ENCODE measurements around the gene KLK6. TPM values are rescaled to one million over a fixed set of nuclear protein-coding genes. Genes with fewer than 3 reads are reported as not detected.
"Not testable (repeated sequence)": the region's sequence is repeated elsewhere in the genome, so short reads cannot be mapped to it uniquely, and the experiment has no call there.

KLK6 gene
- polyA plus RNA-seq, 1 donor = 28.0 TPM

DNA sequence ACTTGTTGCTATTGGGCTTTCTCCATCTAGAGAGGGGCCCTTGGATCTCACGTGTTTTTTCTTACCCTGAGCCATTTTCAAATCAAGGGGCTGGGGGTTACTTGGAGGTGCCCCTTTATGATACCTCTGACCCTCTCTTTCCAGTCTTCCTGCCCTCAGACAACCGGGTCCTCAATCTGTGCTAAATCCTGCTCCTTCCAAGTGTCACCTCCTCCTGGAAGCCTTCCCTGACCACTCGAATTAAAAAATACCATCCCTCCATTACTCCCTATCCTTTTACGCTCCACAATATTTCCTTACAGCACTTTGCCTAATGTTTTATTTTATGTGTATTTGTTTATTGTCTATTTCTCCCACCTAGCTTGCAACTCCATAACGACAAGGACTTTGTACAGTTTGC, 28.7 kb upstream of the KLK6 start:
- no peak for DNase-seq

DNA sequence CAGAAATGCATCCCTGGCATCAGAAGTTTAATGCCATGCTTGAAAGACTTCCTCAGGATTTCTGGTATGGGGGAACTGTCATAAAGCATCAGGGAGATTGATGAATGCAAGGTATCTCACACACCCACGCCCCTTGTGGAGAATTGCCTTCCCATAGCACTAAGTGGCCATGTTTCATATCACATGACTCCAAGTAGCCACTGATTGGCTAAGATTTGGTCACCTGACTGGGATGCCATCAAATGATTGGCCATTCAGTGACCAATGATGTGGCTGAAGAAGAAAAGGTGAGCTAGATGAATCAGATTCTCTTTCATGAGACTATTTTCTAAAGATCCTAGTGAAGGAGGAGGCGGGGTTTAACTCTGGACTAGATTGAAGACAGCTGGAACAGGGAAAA, 24.7 kb upstream of the KLK6 start:
- DNase-seq = no peak

- DNase-seq = no peak
Observed at GRCh38 chr19:50992666-50993035, 23.3 kb upstream of the KLK6 start.

GRCh38 chr19:50984416-50984815, 15.0 kb upstream of the KLK6 start:
- DNase-seq = not testable (repeated sequence)

DNA sequence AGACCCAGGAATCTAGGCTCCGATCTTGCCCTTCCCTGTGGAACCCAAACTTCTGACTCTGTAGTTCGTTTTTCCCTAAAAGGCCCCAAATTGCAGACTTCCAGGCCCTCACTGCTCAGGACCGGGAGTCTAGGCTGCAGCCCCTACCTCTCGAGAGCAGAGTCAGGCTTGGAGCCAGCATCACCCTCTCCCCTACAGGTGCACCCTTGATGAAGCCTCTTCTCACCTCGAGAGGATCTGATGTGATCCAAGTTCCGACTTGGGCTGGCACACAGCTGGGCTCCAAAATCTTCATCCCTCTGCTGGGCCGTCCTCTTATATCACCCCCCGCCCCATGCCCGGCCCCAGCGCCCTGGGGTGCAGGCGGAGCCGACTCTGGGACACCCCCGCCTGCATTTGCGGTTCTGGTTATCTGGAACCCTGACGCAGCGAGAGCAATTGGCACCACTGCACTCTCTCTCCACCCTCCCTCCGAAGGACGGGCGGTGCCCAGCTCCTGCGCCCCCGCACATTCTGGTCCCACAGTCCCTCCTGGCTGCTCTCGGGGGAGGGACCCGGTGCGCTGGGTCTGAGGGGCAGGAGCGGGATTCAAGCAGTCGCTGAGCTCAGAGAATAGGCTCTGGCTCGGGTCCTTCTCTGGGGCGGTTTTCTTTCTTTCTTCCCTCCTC, 14.4 kb upstream of the KLK6 start, which contains the start of gene KLK7:
TSS of gene KLK7 (minus strand) at position 293 of the 668 bp plus-strand sequence. CDS start 1,518 bp downstream, outside the sequence.
- no peak for DNase-seq

GRCh38 chr19:50982186-50982585, 12.8 kb upstream of the KLK6 start:
- no peak for DNase-seq

DNA sequence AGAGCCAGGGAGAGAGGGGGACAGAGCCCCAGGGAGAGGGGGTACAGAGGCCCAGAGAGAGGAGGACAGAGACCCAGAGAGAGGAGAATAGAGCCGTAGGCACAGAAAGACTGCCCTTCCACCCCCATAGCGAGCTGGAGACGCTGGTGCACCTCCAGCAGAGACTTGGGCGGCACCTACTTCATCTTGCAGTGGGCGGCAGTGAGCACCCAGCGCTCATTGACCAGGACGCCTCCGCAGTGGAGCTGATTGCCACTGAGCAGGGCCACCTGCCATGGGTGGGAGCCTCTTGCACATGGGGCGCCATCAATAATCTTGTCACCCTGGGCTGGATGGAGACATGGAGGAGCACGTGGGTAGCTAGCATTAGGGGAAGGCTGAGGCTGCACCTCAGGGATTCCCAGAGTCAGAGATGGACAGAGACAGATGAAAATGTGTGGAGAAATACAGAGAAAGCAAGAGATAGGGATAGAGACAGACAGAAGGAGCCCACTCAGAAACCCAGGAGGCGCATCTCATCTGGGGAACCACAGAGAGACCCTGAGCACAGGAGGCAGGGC, 12.3 kb upstream of the KLK6 start:
- no peak for DNase-seq

DNA sequence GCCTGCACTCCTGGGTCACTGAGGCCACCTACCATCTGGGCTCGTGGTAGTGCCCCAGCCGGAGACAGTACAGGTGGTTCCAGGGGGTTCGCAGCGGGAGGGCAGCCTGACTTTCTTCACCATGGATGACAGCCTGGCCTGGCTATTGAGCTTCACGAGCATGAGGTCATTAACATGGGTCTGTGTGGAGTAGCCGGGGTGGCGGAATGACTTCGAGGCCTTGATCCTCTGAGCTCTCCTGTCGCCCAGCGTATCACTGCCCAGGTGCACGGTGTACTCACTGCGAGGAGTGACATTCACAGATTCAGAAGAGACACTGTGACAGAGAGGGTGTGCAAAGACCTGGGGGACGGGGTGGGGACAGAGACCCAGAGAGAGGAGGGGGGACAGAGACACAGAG, 10.8 kb upstream of the KLK6 start:
- no peak for DNase-seq

DNA sequence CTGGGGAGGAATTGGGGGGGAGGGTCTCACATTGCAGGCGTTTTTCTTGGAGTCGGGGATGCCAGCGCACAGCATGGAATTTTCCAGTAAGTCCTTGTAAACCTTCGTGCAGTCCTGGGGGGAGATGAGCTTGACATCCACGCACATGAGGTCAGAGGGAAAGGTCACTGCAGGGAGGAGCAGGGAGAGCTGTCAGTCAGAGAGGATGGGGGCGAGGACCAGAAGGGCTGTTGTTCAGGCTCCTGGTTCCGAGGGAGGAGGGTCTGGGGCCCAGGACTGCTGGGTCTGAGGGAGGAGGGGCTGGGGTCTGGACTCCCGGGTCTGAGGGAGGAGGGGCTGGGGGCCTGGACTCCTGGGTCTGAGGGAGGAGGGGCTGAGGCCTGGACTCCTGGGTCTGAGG, 10.4 kb upstream of the KLK6 start:
- DNase-seq = no peak

GRCh38 chr19:50978772-50979390, 9.5 kb upstream of the KLK6 start:
- DNase-seq = no peak

GRCh38 chr19:50977626-50978025, 8.2 kb upstream of the KLK6 start:
- no peak for DNase-seq

- DNase-seq = no peak
Observed at GRCh38 chr19:50975766-50976165, 6.4 kb upstream of the KLK6 start.

GRCh38 chr19:50974702-50975556, 5.5 kb upstream of the KLK6 start:
- no peak for DNase-seq

- DNase-seq = no peak
Observed at GRCh38 chr19:50972795-50973376, 3.5 kb upstream of the KLK6 start.

DNA sequence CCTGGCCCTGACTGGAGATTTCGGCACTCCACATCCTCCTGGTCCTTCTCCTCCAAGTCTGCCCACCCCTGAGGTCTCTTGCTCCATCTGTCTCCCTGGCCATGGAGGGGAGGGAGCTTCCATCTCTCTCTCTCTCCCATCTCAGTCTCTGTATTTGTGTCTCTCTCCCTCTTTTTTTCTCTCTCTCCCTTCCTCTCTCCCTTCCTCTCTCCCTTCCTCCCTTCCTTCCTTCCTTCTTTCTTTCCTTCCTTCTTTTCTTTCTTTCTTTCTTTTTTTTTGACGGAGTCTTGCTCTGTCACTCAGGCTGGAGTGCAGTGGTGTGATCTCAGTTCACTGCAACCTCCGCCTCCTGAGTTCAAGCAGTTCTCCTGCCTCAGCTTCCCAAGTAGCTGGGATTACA, 419 bp upstream of the KLK6 start:
- not testable (repeated sequence) for DNase-seq

DNA sequence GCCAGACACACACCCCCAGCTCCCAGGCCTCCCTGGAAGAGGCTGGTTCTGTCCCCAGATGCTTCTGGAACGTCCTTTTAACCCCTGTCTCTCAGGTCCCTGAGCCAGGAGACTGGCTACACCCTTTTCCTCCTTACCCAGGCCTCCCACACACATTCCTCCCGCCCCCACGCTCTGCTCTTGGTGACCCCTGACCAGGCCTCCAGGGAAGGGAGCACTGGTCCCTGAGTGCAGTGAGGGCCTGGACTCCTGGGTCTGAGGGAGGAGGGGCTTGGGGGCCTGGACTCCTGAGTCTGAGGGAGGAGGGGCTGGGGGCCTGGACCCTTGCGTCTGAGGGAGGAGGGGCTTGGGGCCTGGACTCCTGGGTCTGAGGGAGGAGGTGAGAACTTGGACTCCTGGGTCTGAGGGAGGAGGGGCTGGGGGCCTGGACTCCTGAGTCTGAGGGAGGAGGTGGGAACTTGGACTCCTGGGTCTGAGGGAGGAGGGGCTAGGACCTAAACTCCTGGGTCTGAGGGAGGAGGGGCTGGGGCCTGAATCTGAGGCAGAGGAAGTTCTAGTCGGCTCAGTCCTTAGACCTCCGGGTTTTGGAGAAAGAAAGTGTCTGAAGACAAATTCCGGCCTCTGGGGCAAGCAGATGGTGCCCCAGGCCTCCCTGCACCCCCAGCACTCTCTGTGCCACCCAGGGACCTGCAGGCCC, 527 bp downstream of the KLK6 start:
- peak; percentile 71 for DNase-seq

GRCh38 chr19:50967929-50968715, 1.3 kb downstream of the KLK6 start:
- no peak for DNase-seq

GRCh38 chr19:50964266-50964665, 5.1 kb downstream of the KLK6 start:
- DNase-seq = no peak

- DNase-seq = no peak
Observed at GRCh38 chr19:50963381-50963780, 6.0 kb downstream of the KLK6 start.

DNA sequence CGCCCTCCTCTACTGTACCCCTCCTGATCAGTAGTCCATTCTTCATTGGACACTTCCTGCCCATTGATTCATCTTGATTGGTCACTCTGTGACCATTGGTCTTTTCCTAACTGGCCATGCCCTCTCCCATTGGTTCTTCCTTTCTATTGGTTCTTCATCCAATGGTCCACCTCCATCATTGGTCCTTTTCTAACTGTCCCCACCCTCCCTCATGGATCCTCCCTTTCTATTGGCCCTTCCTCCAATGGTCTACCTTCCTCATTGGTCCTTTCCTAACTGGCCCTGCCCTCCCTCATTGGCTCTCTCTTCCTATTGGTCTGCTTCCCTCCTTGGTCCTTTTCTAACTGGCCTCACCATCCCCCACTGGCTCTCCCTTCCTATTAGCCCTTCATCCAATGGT, 7.1 kb downstream of the KLK6 start:
- no peak for DNase-seq

Data from left kidney (tissue), 2 donors.